GM19193 (cell line): ENCODE results near the gene TMEM131.

ENCODE experiments used
- POLR2A ChIP-seq: IDR thresholded peaks from 4 replicates; pipeline ENCODE4 v1.6.1; 2011; ENCODE audit not compliant: insufficient read depth, insufficient read length; ENCODE audit errors: extremely low read depth

Gene TMEM131

DNA sequence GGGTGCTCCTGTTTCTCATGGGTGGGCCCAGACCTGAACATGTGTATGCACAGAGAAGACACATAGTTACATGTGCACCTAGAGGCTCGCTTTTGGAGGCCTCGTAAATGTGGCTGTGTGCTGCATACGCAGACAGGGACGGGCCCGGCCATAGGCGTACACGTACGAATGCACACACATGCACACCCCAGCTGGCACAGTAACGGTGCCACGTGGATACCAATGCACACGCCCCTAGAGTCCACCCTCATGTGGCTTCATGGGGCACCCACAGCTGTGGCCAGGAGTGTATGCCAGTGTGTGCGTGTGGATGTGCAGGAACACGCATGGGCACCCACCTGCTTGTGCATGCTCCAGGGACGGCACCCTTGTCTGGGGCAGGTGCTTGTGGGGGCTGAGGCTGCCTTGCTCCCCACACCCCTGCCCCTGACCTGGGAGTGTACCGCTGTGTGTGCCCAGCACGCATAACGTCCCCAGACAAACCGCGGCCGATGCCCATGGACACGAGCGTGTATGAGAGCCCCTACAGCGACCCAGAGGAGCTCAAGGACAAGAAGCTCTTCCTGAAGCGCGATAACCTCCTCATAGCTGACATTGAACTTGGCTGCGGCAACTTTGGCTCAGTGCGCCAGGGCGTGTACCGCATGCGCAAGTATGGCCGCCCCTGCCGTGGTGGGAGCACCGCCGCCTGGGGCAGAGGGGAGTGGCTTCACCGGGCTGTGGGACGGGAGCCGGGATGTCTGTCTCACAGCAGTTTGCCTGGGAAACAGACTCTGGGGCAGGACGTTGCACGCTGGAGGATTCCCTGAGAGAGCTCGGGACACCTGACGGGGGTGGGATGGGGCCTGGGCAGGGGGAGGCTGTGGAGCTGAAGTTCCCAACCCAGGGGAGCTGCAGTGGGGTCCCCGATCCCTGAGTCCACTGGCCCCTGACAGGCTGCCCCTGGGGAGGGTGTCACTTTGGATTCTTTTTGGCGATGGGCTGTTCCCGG, 261.4 kb downstream of the TMEM131 start:
- TF ChIP-seq POLR2A = no peak

- TF ChIP-seq POLR2A = no peak
These were observed 262.3 kb downstream of the TMEM131 start for GRCh38 chr2:97733341-97734035.

DNA sequence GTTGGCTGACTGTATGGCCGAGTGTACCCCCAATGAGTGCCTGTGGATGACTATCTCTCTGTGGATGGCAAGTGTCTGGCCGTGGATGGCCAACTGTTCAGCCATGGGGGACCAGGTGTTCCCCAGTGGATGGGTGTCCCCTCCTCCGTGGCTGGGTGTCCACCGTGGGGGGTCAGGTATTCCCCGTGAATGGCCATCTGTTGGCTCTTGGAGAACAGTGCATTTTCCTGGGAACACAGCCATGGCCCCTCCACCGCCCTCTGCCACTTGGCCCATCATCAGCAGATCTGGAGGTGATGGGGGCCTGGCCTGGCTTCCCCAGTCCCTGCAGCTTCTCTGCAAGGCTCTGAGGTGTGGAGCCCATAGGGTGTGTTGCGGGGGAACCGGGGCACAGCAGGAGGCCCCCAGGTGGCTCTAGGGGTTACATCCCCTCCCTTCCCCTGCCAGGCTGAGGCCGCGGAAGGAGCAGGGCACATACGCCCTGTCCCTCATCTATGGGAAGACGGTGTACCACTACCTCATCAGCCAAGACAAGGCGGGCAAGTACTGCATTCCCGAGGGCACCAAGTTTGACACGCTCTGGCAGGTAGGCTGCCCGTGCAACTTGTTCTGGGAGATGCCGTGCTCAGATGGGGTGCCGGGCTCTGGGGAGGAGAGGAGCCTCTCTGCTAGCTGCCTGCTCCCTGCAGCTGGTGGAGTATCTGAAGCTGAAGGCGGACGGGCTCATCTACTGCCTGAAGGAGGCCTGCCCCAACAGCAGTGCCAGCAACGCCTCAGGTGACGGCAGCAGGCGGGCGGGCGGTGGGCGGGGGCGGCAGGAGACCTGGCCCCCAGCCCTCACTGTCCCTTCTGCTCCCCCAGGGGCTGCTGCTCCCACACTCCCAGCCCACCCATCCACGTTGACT, 263.1 kb downstream of the TMEM131 start:
- TF ChIP-seq POLR2A = no peak

- no peak for TF ChIP-seq POLR2A
These were observed 264.3 kb downstream of the TMEM131 start for GRCh38 chr2:97731274-97732020.

DNA sequence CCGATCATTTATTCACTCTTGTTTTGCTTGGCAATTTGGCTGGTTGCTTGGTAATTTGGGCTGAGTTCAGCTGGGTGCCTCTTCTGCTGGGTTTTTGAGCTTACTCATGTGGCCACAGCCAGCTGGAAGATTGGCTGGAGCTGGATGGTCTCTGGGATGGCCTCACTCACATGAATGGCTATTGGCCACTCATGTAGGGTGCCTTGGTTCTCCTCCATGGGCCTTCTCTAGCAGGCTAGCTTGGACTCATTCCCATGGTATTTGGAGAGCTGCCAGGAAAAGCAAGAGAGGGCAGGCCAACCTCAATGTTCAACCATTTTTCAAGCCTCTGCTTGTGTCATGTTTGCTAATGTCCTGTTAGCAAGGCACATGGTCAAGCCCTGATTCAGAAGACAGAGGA, 265.5 kb downstream of the TMEM131 start:
- no peak for TF ChIP-seq POLR2A

- TF ChIP-seq POLR2A = no peak
These were observed 267.5 kb downstream of the TMEM131 start for GRCh38 chr2:97728091-97728731.

DNA sequence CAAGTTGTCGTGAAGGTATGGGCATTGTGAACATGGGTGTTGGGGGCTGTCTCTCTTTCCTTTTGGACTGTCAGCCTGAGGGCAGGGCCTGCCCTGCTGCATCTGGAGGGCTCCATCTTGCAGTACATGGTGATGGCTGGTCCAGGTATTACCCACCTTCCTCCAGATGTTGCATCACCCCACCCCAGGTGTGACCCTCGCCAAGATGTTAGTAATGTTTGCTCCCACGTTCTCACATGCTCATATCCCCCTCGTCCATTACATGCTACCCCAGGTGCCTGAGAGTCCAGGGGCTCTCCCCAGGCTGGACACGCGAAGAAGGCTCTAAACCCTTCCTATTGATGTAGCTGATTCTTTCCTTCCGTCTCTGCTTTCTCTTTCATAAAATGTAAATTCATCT, 268.5 kb downstream of the TMEM131 start:
- TF ChIP-seq POLR2A = no peak

DNA sequence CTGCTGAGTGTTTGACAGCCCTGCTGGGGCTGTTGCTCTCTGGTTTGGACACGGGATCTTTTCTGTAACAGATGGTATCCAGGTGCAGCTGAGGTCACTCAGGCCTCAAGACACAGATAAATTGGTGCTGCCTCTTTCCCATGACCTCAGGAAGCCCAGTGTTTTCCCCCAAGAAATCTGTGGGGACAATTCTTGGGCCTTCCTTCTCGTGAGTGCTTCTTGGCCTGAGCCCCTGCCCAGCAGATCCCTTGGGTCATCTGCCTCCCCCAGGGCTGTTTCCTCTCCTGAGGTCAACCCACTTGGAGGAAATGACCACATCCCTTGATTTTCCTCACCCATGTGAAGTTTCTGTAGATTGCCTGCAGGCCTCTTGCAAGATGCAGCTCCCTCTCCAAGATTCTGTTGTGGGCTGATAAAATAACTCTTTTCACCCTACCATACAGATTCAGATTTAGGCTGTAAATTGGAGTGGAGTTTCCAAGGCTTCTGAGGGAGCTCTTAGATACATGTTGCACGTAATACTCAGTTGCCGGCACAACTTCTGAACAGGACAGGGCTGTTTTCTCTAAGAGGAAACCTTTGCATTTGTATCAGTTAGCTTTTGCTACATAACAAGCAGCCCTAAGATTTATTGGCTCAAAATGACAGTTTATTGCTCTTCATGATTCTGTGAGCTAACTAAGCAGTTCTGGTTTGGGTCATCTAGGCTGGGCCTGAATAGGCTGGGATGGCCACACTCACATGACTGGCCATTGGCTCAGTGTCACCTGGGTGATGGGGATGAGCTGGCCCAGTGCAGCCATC, 269.3 kb downstream of the TMEM131 start:
- no peak for TF ChIP-seq POLR2A

DNA sequence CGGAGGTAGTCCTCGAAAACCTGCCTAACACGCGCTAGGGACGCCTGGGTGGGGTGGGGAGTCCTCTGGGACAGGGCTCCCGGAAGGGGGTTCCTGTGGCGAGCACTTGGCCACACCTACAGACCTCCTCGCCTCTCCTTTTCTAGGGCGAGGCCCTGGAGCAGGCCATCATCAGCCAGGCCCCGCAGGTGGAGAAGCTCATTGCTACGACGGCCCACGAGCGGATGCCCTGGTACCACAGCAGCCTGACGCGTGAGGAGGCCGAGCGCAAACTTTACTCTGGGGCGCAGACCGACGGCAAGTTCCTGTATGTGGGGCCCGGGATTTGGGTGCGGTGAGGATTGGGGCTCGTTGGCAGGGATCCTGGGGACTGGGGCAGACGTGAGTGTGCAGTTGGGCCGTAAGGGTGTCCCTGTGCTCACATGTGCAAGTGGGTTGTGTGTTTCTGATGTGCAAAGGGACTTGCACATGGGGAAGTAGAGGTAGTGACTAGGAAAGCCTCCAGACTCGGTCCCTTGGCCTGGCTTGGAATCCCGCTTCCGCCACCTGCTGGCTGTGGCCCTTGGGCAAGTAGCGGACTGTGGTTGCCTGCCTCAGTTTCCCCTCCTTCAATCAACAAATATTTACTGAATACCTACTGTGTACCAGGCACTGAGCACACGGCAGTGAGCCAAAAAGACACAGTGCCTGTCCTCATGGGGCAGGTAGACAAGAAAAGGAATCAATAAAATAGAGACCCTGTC, 270.6 kb downstream of the TMEM131 start:
- no peak for TF ChIP-seq POLR2A

DNA sequence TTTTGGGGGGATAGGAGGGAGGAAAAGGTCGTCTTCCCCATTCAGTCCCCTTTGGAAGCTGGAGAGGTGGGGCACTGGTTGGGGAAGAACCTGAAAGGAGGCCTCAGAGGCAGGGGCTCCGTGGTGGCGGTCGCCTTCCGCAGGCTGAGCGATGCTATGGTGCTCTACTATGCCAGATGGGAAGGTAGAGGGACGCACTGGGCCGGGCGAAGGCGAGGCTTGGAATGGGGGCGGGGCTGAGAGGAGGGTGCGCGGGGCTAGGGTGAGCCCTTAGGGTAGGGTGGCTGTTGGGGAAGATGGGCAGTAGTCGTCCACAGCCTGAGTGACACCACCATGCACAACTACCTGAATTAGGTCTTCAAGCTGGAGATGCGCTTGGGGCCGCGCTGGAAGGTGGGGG, 271.2 kb downstream of the TMEM131 start:
- no peak for TF ChIP-seq POLR2A

DNA sequence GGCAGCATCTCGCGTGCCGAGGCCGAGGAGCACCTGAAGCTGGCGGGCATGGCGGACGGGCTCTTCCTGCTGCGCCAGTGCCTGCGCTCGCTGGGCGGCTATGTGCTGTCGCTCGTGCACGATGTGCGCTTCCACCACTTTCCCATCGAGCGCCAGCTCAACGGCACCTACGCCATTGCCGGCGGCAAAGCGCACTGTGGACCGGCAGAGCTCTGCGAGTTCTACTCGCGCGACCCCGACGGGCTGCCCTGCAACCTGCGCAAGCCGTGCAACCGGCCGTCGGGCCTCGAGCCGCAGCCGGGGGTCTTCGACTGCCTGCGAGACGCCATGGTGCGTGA, 271.7 kb downstream of the TMEM131 start:
- no peak for TF ChIP-seq POLR2A
